Left forelimb (tissue), 1 donor: ENCODE measurements around the gene TTLL8.
"Not testable (repeated sequence)": the region's sequence is repeated elsewhere in the genome, so short reads cannot be mapped to it uniquely, and the experiment has no call there.

Source experiments
- DNase-seq: peaks from one replicate; pipeline ENCODE4 v3.0.0-alpha.2; 2018; ENCODE audit warnings: low spot score

The TTLL8 gene

DNA sequence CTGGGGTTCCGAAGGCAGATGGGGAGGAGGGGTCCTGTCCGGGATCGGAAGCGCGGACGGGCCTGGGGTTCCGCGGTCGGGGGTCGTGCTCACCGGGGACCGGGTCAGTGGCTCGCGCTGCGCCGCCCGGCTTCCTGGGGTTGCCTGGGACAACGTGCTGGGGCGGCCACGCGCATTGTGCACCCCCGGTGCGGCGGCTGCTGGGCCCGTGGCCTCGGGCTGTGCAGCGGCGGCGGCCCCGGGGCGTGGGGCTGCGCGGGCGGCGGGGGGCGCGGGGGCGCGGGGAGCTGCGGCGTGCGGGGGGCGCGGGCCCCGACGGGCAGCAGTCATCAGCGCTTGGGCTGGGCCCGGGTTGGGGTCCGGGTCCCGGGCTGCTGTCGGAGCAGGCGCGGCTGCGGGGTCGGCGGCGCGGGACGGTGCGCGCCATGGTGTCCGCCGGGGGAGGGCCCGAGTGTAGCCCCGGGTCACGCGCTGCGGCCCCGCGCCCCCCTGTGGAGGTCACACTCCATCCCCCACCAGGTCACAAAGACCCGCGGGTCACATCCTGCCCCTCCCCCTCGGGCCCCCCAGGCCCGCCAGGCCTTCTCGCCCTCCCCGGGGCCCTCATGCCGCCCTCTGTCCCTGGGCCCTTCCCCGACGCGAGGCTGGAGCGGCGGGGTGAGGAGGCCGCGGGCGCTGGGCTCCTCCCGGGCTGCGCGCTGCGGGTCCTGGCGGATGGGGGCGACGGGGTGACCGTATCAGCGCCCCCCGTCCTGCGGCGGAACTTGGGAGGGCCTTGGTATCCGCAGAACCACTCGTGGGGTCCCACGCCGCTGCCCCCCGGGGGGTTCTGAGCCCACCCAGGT is at the start of gene TTLL8:
Gene TTLL8 (minus strand): TSS at position 238 of the 845 bp plus-strand sequence.
- no peak for DNase-seq

DNA sequence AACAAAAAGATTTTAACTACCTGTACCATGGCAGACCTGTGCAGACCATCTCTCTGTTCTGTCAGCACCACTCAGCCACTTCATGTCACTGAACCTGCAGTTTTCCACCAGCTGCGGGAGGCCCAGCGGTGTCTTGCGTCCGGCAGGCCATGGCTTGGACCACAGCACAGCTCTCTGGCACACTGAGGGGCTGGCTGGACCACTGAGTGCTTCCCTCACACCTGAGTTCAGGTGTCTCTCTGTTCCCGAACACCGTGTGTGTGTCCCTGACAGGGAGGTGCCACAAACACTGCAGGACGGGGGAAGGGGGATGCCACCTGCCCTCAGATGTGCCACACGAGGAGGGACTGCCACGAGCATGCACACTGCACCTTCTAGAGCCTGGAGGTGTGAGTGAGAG is 49.4 kb upstream of the TTLL8 start:
- no peak for DNase-seq

DNA sequence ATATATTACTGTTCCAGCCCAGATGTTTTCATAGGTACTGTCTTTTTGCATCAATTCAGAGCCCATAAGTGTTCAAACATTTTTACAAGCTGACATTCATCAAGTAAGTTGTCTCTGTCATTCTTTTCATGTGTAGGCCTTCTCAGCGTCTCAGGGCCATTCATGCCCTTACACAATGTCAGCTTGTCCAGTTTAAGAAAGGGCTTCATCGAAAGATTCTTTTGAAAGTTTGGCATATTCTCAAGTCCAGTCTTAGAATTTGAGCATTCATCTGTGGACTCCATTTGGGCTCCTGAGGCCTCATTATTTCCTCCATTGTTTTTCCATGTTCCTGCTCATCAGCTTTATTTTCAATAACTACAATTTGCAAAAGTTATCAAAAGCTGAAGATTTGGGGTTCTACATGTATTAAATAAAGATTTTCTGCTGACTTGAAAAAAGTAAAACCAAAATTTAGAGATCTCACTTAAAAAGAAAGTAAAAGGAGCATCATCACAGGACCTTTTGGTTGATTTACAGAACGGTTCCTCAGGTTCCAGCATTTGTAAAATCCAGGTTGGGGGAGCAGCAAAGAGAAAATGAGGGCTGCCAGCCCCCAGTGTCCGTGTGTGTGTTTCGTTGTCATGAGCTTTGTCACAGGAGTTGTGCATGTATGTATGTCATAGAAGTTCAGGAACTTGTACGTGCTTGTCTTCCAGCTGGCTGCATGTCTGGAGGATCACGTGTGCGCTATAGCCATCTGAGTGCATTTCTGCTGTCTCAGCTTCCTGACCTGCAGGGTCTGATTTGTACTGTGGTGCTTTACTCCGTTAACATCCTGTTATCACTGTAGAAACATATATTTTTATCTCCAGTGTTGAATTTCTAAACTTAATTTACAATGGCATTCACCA is 47.4 kb upstream of the TTLL8 start:
- no peak for DNase-seq

DNA sequence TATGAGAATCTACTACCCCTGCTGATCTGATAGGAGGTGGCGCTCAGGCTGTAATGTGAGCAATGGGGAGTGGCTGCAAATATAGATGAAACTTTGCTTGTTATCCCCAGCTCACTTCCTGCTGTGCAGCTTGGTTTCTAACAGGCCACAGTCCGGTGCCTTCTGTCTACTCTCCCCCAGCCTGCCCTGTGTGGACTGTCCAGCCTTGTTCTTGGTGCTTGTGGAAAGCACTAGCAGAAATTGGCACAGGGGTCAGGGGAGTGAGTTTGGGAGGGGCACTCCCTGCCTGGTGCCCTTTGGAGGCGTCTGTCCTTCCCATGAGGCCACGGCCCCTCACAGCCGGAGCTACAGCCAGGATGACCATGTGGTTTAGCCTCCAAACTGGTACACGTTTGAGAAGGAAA is 46.0 kb upstream of the TTLL8 start:
- no peak for DNase-seq

DNA sequence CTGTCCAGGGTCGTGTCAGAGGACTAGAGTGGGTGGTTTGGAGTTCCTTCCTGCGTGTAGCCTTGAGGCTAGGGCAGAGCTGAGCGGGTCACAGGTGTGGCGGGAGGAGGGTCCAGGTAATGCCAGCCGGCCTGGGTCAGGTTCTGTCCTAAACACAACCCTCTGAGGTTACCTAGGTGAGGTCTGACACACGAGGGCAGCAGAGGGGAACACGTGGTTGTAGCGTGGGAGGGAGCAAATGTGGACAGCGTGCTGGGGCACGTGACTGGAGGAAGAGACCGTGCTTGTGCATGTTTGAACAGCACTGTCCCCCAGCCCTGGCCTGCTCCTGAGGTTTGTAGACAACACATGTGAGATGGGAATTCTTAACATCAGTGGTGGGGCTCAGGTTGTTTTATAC is 44.8 kb upstream of the TTLL8 start:
- no peak for DNase-seq

DNA sequence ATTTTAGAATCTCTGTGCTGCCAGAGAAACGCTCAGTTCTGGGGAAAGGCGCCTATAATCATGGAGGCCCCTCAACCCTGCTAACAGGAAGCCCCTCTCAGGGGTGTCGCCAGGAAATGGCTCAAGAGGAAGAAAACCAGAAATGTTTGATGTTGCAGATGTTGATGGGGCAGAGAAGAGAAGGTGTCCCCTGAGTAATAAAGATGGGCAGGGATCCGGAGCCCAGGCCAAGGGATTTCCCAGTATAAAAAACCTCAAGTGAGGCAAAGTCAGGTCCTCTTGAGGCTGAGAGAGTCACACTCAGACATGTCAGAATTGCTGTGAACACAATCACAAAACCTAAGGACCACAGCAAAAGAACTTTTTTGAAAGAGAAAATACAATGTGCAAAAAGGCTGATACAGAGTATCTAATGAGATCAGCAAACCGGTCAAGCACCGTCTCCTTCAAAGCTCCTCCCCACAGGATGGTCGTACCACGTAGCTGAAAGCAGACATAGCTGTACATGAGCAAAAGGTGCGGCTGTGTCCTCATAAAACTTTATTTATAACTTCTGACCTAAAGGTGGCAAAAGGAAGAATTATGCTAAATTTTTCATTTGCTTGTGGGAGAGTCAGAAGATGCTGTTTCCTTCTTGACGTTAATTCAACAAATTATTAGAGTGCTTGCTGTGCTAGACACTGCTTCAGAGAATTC is 43.9 kb upstream of the TTLL8 start:
- no peak for DNase-seq

DNA sequence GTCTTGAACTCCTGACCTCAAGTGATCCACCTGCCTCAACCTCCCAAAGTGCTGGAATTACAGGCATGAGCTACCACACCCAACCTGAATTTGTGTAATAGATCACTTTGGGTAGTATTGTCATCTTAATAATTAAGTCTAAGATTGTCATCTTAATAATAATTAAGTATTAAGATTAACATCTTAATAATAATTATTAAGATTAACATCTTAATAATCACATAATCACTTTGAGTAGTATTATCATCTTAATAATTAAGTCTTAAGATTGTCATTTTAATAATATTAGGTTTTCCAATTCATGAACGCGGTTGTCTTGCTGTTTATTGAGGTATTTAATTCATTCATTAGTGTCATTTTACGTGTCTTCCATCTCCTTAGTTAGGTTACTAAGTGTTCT is 40.0 kb upstream of the TTLL8 start:
- no peak for DNase-seq

DNA sequence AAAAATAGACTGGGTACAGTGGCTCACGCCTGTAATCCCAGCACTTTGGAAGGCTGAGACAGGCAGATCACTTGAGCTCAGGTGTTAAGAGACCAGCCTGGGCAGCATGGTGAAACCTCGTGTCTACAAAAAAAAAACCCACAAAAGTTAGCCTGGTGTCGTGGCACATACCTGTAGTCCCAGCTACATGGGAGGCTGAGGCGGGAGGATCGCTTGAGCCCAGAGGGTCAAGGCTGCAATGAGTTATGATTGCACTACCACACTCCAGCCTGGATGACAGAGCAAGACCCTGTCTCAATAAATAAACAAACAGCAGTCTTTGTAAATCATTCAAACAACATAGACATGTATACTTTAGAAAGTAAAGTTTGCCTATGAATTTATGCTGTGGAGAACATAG is 34.2 kb upstream of the TTLL8 start:
- DNase-seq, result no peak

DNA sequence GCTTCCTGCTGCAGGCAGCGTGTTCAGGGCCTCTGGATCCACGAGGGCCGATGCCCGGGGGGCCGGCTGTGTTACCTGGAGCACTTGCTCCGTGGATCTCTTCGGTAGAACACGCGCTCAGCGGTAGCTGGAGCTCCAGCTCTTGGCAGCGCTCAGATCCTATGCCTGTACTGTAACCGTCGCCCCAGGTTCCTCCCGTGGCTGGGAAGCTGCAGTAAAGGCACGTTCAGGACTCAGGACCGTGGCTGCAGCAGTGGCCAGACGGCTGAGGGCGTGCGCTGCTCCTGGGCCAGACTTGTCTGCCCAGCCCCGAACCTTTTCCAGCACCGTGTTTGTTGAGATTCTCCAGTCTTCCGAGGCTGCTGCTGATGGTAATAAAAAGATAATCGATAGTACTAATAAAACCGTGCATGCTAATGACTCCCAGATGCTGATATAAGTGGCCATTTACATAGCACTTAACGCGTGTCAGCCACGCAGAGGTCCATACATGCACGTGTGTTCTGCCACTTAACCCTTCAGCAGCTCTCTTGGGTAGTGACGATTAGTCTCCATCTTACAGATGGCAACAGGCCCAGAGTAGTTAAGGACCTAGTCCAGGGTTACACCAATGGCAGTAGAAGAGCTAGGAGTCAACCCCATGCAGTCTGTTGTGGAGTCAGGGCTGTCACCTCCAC is 33.1 kb upstream of the TTLL8 start:
- DNase-seq, result no peak

DNA sequence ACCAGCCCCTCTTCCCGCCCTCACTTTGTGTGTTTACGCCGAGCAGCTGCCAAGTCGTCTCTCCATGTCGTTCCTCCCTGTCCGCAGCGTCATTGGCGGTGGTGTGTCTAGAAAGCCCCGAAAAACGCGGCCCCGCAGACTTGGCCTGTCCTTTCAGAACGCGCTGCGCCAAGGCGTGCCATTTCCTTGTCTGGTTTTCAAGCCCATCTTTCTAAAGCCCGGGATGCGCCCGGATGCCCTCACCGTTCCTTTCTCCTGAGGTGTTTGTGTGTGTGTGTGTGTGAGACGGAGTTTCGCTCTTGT is 32.3 kb upstream of the TTLL8 start:
- no peak for DNase-seq

DNA sequence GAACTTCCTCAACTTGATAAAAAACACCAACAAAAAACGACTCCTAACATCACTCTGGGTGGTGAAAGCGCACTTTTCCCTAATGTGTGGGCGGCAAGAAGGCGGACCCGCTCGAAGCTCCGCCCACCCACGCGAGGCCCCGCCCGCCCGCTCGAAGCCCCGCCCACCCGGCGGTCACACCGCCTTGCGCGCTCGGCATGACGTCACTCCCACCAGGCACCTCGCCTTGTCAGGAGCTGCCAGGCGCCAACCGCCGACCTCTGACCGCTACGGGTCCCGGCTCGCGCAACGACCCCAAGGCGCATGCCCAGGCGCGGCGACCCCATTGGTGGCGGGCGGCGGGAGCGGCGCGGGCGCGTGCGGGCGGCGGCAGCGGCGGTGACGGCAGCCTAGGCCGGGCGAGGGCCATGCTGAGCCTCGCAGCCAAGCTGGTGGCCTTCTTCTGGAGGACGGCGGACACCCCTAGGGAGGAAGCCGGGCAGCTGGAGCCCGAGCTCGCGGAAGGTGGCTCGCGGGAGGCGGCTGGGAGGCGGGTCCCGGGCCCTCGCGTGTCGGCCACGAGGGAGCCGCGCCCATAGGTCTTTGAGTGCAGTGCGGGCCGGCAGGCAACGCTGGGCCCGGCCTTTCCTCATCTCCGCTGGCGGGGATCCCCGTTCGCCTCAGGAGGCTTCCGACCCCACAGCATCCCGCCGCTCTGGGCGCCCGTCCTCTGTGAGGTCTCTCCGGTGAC is 31.7 kb upstream of the TTLL8 start, which contains the start of gene MOV10L1:
Gene MOV10L1 (plus strand): TSS at position 325 of the 730 bp plus-strand sequence. CDS start 83 bp downstream, at position 408.
- no peak for DNase-seq

DNA sequence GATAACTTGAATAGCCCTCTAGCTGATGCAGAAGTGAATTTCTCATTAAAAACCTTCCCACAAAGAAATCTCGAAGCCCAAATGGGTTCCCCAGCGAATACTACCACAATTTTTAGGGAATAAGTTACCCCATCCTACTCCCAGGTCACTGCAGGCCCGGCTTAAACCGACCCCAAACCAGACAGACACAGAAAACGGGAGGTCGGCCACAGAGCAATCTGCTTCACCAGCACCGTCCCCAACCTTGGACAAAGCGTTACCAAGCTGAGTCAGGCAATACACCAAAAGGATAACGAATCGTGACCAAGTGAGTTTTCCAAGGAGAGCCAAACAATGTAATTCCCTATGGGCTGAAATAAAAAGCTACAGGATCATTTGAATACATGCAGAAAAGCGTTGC is 31.1 kb upstream of the TTLL8 start:
- no peak for DNase-seq

DNA sequence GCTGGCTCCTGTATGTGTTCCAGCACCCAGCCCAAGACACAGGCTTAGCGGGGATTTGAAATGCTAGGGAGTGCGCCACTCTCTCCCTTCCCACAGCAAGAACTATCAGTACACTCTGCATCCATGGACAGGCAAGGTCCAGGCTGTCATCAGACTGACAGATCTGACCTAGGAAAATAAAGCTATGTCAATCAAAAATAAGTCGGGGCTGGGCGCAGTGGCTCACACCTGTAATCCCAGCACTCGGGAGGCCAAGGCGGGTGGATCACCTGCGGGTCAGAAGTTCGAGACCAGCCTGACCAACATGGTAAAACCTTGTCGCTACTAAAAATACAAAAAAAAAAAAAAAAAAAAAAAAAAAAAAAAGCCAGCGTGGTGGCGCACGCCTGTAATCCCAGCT is 30.0 kb upstream of the TTLL8 start:
- no peak for DNase-seq

DNA sequence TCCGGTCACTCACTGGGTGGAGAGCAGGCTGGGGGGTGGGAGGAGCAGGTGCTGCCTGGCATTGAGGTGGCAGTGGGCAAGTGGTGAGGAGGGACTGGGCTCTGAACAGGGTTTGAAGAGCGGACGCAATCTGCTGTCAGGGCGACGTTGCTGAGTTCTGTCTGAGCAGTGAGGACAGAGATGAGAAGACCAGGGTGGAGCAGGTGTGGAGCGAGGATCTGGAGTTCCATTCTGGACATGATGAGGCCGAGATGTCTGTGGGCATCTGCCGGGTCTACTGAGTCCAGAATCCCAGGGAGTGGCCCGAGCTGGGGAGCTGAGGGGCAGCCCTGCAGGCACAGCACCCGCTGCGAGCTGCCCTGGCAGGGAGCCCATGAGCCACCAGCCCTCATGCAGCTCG is 29.5 kb upstream of the TTLL8 start:
- DNase-seq, result no peak

DNA sequence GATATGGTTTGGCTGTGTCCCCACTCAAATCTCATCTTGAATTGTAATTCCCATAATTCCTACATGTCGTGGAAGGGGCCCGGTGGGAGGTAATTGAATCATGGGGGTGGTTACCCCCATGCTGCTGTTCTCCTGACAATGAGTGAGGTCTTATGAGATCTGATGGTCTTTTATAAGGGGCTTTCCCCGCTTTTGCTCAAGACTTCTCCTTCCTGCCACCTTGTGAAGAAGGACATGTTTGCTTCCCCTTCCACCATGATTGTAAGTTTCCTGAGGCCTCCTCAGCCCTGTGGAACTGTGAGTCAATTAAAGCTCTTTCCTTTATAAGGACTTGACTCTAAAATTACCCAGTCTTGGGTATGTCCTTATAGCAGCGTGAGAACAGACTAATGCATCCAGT is 28.9 kb upstream of the TTLL8 start:
- not testable (repeated sequence) for DNase-seq

DNA sequence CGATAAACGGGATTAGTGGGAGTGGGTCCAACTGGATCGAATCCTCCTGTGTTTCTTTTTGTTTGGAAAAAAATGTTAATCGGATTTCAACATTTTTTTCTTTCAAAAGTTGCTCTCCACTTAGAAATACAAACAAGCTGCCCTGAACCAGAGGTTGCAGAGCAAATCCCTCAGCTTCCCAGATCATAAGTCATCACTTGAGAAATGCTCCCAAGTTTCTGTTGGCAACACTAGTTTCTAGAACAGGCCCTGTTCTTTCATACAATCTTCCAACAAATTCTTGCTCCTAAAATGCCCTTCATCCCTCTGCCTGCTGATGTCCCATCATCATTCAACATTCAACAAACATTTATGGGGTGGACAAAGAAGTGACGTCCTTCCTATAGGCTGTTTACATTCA is 28.4 kb upstream of the TTLL8 start:
- DNase-seq, result no peak

DNA sequence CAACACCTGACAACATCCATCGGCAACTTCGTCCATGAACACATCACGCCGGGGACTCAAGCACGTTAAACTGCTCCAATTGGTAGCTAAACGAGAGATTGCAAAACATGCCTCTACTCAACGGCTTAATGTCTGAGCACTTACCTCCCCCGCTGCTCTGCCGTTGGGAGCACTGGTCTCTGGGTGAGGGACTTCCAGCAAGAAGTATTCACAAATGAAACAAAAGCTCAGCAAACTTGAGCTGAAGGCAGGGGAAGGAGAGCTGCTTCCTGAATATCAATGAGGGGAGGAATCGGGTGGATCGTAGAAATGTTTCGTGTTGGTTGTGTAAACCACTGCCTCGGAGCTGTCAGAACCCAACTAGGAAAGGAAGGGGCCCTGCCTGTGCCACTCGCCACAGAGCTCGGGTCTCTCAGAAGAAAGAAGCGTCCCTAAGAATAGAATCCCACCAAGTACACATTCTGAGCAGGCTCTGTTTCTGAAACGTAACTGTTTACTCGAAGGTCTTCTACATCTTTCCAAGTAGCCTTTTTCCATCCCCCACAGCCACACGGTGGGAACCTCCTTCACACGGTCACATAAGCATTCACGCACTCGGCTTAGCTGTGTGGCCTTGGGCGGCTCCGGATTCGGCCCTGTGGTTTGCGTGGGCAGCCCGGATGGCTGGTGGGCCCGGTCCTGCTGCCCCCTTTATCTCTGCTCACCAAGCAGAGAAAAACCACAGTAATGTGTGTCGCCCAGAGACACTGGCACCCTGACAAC is 27.3 kb upstream of the TTLL8 start, which contains the start of gene MLC1:
Gene MLC1 (minus strand): TSS at position 216 of the 762 bp plus-strand sequence. CDS start 524 bp downstream, outside the sequence.
- DNase-seq, result no peak

DNA sequence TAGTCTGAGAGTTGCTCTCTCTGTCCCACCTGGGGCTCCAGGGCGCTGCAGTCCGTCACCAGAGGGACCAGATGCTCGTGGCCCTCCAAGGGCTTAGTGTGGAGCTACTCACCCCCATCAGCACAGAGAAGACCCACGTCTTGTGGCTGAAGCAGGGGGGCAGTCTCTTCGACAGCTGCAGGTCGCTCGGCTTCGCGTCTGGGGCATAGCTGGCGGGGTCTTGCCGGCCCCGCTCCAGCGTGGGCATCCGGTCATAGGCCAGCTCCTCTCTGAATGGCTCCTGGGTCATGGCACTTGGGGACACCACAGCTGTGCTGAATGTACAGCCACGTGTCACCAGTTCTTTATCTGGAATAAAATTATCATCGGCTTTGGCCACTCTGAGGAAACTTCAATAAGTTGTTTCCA is 26.5 kb upstream of the TTLL8 start:
- no peak for DNase-seq

DNA sequence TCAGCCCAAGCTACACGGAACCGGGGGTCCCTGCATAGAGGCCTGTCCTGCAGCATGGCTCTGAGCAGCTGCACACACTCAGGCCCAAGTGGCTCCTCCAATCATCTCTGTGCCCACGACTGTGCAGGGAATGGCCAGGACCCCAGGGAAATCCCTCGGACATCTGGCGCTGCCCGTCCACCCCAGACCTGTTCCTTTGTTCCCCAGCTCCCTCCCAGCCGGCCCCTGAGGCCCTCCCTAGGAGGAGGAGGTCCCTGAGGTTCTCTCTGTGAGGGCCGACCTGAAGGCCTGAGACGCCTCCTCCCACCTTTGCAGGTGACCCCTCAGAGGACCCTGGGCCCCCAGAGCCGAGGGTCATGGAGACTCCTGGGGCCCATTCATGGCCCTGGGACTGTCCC is 26.0 kb upstream of the TTLL8 start:
- no peak for DNase-seq

DNA sequence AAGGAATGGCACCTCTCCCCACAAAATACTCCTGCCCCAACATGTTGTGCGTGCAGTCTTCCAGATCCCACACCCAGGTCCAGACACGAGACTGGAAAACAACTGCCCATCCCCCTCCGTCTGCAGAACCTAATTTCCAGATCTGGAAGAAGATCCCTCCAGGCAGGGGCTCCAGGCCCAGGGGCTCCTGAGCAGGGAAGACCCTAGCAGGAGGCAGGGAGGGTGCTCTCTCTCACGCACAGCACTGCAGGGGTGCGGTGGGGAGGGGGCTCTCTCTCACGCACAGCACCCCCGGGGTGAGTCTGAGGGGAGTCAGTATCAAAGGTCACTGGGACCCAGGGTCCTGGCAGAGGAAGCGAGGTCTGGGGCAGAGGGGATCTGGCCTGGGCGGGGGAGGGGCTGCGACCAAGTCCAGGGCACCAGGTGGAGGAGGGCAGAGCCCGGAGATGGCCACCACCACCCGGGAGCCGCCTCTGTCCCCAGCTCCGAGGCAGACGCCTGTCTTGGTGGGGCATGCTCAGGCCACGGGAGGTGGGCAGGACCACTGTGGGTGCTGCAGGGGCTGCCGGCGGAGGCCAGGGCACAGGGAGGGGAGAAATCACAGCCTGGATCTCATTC is 25.5 kb upstream of the TTLL8 start:
- DNase-seq, result no peak
